SK-N-SH (cell line): Measurements from ENCODE around the gene KLHL18.

Source experiments
- EZH2phosphoT487 ChIP-seq: fragments of 200-600 bp; sonication (generic); IDR thresholded peaks from 2 replicates; pipeline ENCODE4 v1.6.1; 2017; ENCODE audit warnings: low read depth, mixed run types, mild to moderate bottlenecking, antibody characterized with exemption, moderate library complexity, borderline replicate concordance
- MXI1 ChIP-seq: IDR thresholded peaks from 2 replicates; pipeline ENCODE4 v1.6.1; 2012; ENCODE audit warnings: mild to moderate bottlenecking, low read depth, low read length, improper control_type of control experiment
- POLR2AphosphoS5 ChIP-seq: IDR thresholded peaks from 2 replicates; pipeline ENCODE4 v1.6.1; 2012; ENCODE audit warnings: low read depth, low read length
- SMC3 ChIP-seq: IDR thresholded peaks from 2 replicates; pipeline ENCODE4 v1.6.1; 2012; ENCODE audit warnings: low read depth, low read length, improper control_type of control experiment
- TAF1 ChIP-seq: IDR thresholded peaks from 2 replicates; pipeline ENCODE4 v1.6.1; 2012; ENCODE audit warnings: low read depth, mild to moderate bottlenecking, low read length, moderate library complexity, borderline replicate concordance
- YY1 ChIP-seq: IDR thresholded peaks from 2 replicates; pipeline ENCODE4 v1.4.0; 2012; ENCODE audit warnings: low read depth, mild to moderate bottlenecking
- TF ChIP-seq, protein P1 (sequence below): fragments of 200-600 bp; sonication (generic); IDR thresholded peaks from 2 replicates; pipeline ENCODE4 v1.6.1; 2017; ENCODE audit warnings: antibody characterized with exemption, mild to moderate bottlenecking, moderate library complexity
- TF ChIP-seq, protein P2 (sequence below): fragments of 150-350 bp; IDR thresholded peaks from 2 replicates; pipeline ENCODE4 v1.6.1; 2017; ENCODE audit warnings: antibody characterized with exemption, low read length, low read depth, borderline replicate concordance

- TF ChIP-seq TAF1 = peak; percentile 59
- peak; percentile 74; the same call in 1 of the 2 replicates for TF ChIP-seq YY1
- TF ChIP-seq EZH2phosphoT487 = no peak
- peak; percentile 77 for TF ChIP-seq POLR2AphosphoS5
- TF ChIP-seq, protein P1, sequence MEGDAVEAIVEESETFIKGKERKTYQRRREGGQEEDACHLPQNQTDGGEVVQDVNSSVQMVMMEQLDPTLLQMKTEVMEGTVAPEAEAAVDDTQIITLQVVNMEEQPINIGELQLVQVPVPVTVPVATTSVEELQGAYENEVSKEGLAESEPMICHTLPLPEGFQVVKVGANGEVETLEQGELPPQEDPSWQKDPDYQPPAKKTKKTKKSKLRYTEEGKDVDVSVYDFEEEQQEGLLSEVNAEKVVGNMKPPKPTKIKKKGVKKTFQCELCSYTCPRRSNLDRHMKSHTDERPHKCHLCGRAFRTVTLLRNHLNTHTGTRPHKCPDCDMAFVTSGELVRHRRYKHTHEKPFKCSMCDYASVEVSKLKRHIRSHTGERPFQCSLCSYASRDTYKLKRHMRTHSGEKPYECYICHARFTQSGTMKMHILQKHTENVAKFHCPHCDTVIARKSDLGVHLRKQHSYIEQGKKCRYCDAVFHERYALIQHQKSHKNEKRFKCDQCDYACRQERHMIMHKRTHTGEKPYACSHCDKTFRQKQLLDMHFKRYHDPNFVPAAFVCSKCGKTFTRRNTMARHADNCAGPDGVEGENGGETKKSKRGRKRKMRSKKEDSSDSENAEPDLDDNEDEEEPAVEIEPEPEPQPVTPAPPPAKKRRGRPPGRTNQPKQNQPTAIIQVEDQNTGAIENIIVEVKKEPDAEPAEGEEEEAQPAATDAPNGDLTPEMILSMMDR = no peak
- TF ChIP-seq SMC3 = no peak
- TF ChIP-seq, protein P2, sequence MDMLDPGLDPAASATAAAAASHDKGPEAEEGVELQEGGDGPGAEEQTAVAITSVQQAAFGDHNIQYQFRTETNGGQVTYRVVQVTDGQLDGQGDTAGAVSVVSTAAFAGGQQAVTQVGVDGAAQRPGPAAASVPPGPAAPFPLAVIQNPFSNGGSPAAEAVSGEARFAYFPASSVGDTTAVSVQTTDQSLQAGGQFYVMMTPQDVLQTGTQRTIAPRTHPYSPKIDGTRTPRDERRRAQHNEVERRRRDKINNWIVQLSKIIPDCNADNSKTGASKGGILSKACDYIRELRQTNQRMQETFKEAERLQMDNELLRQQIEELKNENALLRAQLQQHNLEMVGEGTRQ = peak; percentile 75
- 0 out of 2 replicates have a peak, but pooled peaks have one; percentile 16 for TF ChIP-seq MXI1
Observed at GRCh38 chr3:47380601-47381316, 98.0 kb downstream of the KLHL18 start, which contains the start of gene PTPN23.
